ENCODE data around the gene SPIRE2. TPM values are rescaled to one million over a fixed set of nuclear protein-coding genes. Genes with fewer than 3 reads are reported as not detected.

Gene SPIRE2
- polyA plus RNA-seq, 1 experiment, result 1.5 TPM

DNA sequence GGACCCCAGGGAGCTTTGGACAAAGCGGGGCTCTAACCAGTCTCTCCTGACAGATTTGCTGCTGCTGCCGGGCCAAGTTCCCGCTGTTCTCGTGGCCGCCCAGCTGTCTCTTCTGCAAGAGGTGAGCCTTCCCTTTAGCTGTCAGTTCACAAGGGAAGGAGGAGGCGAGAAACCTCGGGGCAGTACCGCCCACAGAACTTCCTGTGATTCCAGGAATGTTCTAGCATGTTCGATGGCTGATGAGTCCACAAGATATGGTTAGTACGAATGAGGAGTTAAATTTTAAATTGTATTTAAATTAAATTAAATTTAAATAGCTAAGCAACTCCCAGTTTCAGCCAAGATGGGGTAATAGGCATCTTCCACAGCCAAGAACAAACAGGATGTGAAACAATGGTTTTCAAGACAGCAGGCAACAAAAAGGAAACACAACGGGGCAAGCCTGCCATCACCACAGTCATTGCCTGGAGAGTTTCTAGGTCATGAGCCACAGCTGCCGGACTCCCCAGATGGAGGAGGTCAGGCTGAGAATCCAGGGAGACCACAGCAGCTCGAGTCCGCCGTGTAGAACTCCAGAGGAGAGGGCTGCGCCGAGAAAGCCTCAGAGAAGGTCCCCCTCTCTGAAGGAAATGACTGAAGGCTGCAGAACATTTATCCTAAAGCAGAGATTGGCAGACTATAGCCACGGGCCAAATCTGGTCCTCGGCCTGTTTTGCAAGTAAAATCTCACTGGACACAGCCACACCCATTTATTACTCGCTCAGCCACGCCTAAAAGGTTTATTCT lies 35.7 kb downstream of the SPIRE2 start:
- no peak for DNase-seq (ENCODE audit: low read depth, low spot score)
- ChIA-PET POLR2A (interaction anchor here (0.6 to 1.6 kb wide), 2 partner anchors 9 to 78 kb away, joined by 8 to 16 read pairs; partner anchors contain the start of gene TCF25), CTCF (interaction anchor here (0.5 to 5.0 kb wide), 3 partner anchors 159 to 165 kb away, joined by 3 to 36 read pairs (median 3); no protein-coding TSS in a partner anchor)
- no peak for TF ChIP-seq CTCF (IDR thresholded peaks at IDR 0.05; ENCODE audit: low read depth, low read length)
- no peak overlapping the region for H3K4me3 ChIP-seq (ENCODE audit: low read depth, low read length)
- H3K27me3 ChIP-seq (ENCODE audit: control insufficient read depth, insufficient read depth, low read length), result no peaks in the 10 kb centered on the region
- H3K9me3 ChIP-seq (ENCODE audit: control insufficient read depth, insufficient read depth, low read length), result peaks cover 12% of the 10 kb centered on the region
- H3K27ac ChIP-seq (ENCODE audit: low read depth, low read length), result no peak overlapping the region

- H3K27me3 ChIP-seq (ENCODE audit: control insufficient read depth, insufficient read depth, low read length), result no peaks in the 10 kb centered on the region
- no peak for DNase-seq (ENCODE audit: low read depth, low spot score)
- TF ChIP-seq CTCF (IDR thresholded peaks at IDR 0.05; ENCODE audit: low read depth, low read length), result no peak
- CTCF ChIA-PET, result interaction anchor here (1.2 to 5.0 kb wide), 2 partner anchors 160 to 165 kb away, joined by 3 to 36 read pairs; no protein-coding TSS in a partner anchor
- H3K9me3 ChIP-seq (ENCODE audit: control insufficient read depth, insufficient read depth, low read length), result peaks cover 12% of the 10 kb centered on the region
- no peak overlapping the region for H3K27ac ChIP-seq (ENCODE audit: low read depth, low read length)
- POLR2A ChIA-PET, result interaction anchor here (1.6 kb wide), 1 partner anchor 9 kb away, joined by 16 read pairs; the partner anchor contains the start of gene TCF25
- no peak overlapping the region for H3K4me3 ChIP-seq (ENCODE audit: low read depth, low read length)
These were observed 36.2 kb downstream of the SPIRE2 start for GRCh38 chr16:89864527-89864820.

DNA sequence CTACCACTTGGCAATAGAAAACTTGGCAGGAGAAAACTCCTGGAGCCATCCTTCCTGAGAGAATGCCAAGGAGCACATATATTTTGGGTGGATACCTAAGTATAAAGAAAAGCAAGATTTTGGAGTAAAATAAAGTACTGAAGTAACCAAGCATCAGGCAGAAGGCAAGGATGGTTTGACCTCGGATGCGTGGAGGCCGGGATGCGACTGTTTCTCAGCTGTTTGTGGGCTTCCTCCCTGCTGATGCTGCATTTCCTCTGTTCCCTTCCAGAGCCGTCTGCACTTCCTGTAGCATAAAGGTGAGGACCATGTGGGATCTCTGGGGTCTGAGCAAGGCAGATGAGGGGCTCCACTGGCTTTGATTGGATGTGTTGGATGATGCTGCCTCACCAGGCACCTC lies 39.6 kb downstream of the SPIRE2 start:
- Histone ChIP-seq H3K27me3 (ENCODE audit: control insufficient read depth, insufficient read depth, low read length) (no peaks in the 10 kb centered on the region), H3K9me3 (ENCODE audit: control insufficient read depth, insufficient read depth, low read length) (peaks cover 12% of the 10 kb centered on the region), H3K4me3 (ENCODE audit: low read depth, low read length) (no peak overlapping the region), H3K27ac (ENCODE audit: low read depth, low read length) (no peak overlapping the region)
- no peak for TF ChIP-seq CTCF (IDR thresholded peaks at IDR 0.05; ENCODE audit: low read depth, low read length)
- ChIA-PET CTCF (no interaction called here), POLR2A (interaction anchor here (0.6 kb wide), 1 partner anchor 338 kb away, joined by 3 read pairs; no protein-coding TSS in a partner anchor)
- no peak for DNase-seq (ENCODE audit: low read depth, low spot score)

DNA sequence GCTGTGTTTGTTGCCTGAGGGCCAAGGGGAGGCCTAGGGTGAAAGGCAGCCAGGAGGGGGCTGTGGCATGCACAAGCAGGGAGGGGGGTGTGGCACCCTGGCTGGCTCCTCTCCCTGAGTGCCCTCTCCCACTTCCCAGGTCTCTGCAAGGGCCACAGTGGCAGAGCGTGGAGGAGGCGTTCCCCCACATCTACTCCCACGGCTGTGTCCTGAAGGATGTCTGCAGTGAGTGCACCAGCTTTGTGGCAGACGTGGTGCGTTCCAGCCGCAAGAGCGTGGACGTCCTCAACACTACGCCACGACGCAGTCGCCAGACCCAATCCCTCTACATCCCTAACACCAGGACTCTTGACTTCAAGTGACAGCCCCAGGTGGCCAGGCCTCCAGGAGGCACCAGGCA lies 41.6 kb downstream of the SPIRE2 start:
- Histone ChIP-seq H3K9me3 (ENCODE audit: control insufficient read depth, insufficient read depth, low read length) (peaks cover 12% of the 10 kb centered on the region), H3K27me3 (ENCODE audit: control insufficient read depth, insufficient read depth, low read length) (no peaks in the 10 kb centered on the region), H3K27ac (ENCODE audit: low read depth, low read length) (no peak overlapping the region), H3K4me3 (ENCODE audit: low read depth, low read length) (no peak overlapping the region)
- no peak for DNase-seq (ENCODE audit: low read depth, low spot score)
- ChIA-PET CTCF (interaction anchor here (1.0 kb wide), 1 partner anchor 9 kb away, joined by 3 read pairs; no protein-coding TSS in a partner anchor), POLR2A (no interaction called here)
- TF ChIP-seq CTCF (IDR thresholded peaks at IDR 0.05; ENCODE audit: low read depth, low read length), result no peak

DNA sequence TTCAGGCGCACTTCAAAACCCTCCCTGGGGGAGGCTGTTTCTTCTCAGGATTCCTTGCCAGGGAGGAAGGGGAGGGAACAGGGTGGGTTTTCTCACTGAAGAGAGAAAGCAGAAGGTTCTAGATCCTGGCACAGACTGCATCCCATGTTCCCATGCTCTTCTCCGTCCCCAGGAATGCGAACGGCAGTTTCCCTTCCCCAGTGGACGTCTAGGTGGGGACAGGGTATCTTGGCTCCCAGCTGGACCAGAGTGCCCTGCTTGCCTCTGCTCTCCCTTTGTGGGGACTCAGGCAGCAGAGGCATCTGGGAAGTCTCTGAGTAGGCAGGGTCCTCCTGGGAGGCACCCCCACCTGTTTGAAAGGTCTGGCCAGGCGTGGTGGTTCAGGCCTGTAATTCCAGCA lies 42.2 kb downstream of the SPIRE2 start:
- TF ChIP-seq CTCF (IDR thresholded peaks at IDR 0.05; ENCODE audit: low read depth, low read length), result no peak
- H3K4me3 ChIP-seq (ENCODE audit: low read depth, low read length), result no peak overlapping the region
- ChIA-PET CTCF (interaction anchor here (1.0 kb wide), 1 partner anchor 10 kb away, joined by 3 read pairs; no protein-coding TSS in a partner anchor), POLR2A (interaction anchor here (0.6 kb wide), 1 partner anchor 10 kb away, joined by 3 read pairs; no protein-coding TSS in a partner anchor)
- DNase-seq (ENCODE audit: low read depth, low spot score), result no peak
- peaks cover 12% of the 10 kb centered on the region for H3K9me3 ChIP-seq (ENCODE audit: control insufficient read depth, insufficient read depth, low read length)
- H3K27ac ChIP-seq (ENCODE audit: low read depth, low read length), result no peak overlapping the region
- H3K27me3 ChIP-seq (ENCODE audit: control insufficient read depth, insufficient read depth, low read length), result no peaks in the 10 kb centered on the region
